Measurements from ENCODE around the gene SYT2. TPM values are rescaled to one million over a fixed set of nuclear protein-coding genes. Genes with fewer than 3 reads are reported as not detected.
"Not testable (repeated sequence)": the region's sequence is repeated elsewhere in the genome, so short reads cannot be mapped to it uniquely, and the experiment has no call there.

SYT2 gene
- total RNA-seq, 1 donor from 2014 or later = not detected

DNA sequence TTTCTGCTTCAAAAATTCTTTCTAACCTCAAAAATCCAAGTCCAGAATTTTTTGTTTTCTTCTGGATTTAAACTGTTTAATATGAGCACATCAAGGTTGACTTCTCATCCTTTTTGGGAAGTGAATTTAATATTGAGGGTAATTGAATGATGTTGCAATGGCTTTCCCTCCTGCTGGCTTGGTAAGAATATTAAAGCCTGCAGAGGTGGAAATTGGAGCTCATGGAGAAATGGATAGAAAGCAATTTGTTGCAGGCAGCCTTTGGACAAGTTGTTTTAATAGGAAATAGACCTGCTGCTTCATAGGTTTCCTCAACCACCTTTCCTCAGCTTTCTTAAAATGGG, 124.7 kb downstream of the SYT2 start:
- Mint-ChIP-seq H3K4me1 (ENCODE audit: low read depth) (peaks cover 3% of the 10 kb centered on the region), H3K27ac (no peak overlapping the region), H3K4me3 (ENCODE audit: low read depth) (no peak overlapping the region), H3K27me3 (ENCODE audit: low read depth) (no peaks in the 10 kb centered on the region), H3K9me3 (no peaks in the 10 kb centered on the region), H3K36me3 (ENCODE audit: low read depth) (no peaks in the 10 kb centered on the region)
- intact Hi-C loops (cut with micrococcal nuclease) = no loop called here
- no peak for DNase-seq (ENCODE audit: low spot score)

DNA sequence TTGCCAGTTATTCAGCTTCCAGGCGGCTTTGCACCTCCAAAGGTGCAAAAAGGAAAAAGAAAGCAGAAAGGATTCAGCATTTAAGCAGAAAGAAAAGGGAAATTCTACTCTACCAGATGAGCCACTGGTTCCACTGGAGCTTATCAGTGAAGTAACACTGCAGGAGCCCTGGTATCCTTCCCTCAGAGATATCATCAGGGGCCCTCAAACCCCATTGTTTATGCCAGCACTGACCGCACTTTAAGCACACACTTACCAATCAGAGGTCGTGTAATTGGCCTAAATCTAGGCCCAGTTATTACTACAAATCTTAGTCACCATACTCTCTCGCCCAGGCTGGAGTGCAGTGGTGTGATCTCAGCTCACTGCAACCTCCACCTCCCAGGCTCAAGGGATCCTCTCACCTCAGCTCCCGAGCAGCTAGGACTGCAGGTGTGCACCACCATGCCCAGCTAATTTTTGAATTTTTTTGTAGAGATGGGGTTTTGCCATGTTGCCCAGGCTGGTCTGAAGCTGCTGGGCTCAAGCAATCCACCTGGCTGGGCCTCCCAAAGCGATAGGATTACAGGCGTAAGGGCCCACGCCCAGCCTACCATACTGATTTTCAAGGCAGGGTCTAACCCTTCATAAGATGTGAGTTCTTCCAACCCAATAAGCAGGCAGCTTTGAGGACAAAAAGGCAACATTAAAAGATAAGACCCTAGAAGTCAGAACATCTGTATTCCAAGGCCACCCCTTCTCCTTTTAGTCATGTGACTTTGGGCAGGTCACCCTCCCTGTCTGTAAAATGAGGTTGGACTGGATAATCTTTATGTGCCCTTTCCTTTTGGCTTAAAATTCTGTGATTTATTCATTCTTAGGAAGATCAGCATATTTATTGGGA, 125.3 kb downstream of the SYT2 start:
- Mint-ChIP-seq H3K4me1 (ENCODE audit: low read depth) (peaks cover 3% of the 10 kb centered on the region), H3K4me3 (ENCODE audit: low read depth) (no peak overlapping the region), H3K27ac (no peak overlapping the region), H3K27me3 (ENCODE audit: low read depth) (no peaks in the 10 kb centered on the region), H3K9me3 (no peaks in the 10 kb centered on the region), H3K36me3 (ENCODE audit: low read depth) (no peaks in the 10 kb centered on the region)
- DNase-seq (ENCODE audit: low spot score) = no peak
- intact Hi-C loops (cut with micrococcal nuclease) = no loop called here

DNA sequence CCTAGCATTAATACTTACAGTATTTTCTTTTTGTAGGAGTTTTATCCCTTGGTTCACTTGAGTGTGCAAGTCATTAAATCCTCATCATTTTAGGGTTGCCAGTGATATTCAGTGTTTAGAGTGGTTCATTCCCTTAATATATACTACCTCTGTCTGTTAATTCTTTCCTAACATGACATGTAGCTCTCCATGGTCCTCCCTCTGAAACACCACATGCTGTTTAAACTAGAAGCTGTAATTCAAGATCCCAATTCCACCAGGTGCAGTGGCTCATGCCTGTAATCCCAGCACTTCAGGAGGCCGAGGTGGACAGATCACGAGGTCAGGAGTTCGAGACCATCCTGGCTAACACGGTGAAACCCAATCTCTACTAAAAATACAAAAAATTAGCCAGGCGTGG, 127.9 kb downstream of the SYT2 start:
- intact Hi-C loops (cut with micrococcal nuclease); H3K4me1 Mint-ChIP-seq (ENCODE audit: low read depth); DNase-seq (ENCODE audit: low spot score); H3K27me3 Mint-ChIP-seq (ENCODE audit: low read depth); H3K27ac Mint-ChIP-seq; H3K4me3 Mint-ChIP-seq (ENCODE audit: low read depth); H3K36me3 Mint-ChIP-seq (ENCODE audit: low read depth); H3K9me3 Mint-ChIP-seq: not testable (repeated sequence)

DNA sequence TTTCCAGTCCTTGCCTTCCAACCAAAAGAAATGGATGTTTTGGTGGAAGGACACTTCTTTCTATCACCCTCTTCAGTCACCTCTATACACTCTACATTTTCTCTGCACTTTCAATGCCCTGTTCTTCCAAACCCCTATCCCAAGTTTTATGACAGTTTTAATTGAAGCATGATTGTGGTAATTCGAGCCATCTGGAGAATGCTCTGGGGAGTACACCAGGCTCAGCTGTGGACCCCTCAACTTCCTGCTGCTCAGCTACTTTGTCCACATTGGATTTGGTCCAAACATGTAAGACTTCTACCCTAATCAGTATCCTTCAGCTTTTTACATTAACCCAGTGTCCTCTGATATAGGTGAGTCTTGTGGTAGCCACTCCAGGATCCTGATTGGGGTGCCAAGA, 129.6 kb downstream of the SYT2 start:
- no peak overlapping the region for H3K27ac Mint-ChIP-seq
- no peaks in the 10 kb centered on the region for H3K36me3 Mint-ChIP-seq (ENCODE audit: low read depth)
- DNase-seq (ENCODE audit: low spot score) = no peak
- intact Hi-C loops (cut with micrococcal nuclease) = no loop called here
- no peaks in the 10 kb centered on the region for H3K27me3 Mint-ChIP-seq (ENCODE audit: low read depth)
- H3K9me3 Mint-ChIP-seq = no peaks in the 10 kb centered on the region
- H3K4me3 Mint-ChIP-seq (ENCODE audit: low read depth) = no peak overlapping the region
- H3K4me1 Mint-ChIP-seq (ENCODE audit: low read depth) = peaks cover 2% of the 10 kb centered on the region

DNA sequence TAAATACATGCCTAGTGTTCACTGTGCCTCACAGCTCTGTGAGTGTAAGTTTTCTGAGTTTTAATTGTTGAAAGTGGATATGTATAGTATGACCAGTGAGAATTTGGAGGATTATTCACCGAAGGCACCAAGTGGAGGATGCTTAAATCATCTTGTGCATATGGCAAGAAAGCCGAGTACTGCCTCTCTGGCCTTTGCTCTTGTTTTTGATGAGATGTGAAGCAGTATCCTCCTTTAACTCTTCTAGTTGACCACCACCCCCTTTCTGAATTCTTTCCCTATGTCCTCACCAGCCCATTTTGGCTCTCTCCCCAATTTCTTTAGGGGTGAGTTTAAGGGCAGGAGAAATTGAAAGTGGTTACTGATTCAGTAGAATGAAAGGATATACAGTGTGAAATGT, 130.4 kb downstream of the SYT2 start:
- no peaks in the 10 kb centered on the region for H3K9me3 Mint-ChIP-seq
- no peaks in the 10 kb centered on the region for H3K27me3 Mint-ChIP-seq (ENCODE audit: low read depth)
- H3K36me3 Mint-ChIP-seq (ENCODE audit: low read depth) = no peaks in the 10 kb centered on the region
- H3K4me3 Mint-ChIP-seq (ENCODE audit: low read depth) = no peak overlapping the region
- H3K4me1 Mint-ChIP-seq (ENCODE audit: low read depth) = peaks cover 2% of the 10 kb centered on the region
- no peak for DNase-seq (ENCODE audit: low spot score)
- H3K27ac Mint-ChIP-seq = no peak overlapping the region
- intact Hi-C loops (cut with micrococcal nuclease) = loop anchor here (10.0 kb wide), 1 partner anchor 115 kb away; no protein-coding TSS in a partner anchor

DNA sequence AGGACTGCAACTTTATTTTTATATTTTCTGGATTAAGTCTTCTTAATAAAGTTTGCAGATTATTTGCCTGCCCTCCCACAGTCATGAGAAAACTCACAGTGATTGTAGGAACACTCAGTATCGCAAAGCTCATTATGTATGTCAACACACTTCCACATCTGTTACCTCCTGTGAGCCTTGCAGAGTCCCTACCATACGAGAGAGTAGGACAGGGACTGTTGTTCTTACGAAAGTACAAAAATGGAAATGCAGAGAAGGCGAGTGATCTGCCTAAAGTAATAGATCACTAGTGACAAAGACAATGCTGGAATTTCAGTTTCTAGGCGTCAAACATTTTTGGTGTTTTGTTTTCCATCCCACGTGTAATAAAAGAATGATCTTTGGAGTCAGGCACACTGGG, 131.7 kb downstream of the SYT2 start:
- no peak overlapping the region for H3K4me3 Mint-ChIP-seq (ENCODE audit: low read depth)
- no peaks in the 10 kb centered on the region for H3K27me3 Mint-ChIP-seq (ENCODE audit: low read depth)
- DNase-seq (ENCODE audit: low spot score) = no peak
- H3K27ac Mint-ChIP-seq = no peak overlapping the region
- H3K9me3 Mint-ChIP-seq = no peaks in the 10 kb centered on the region
- intact Hi-C loops (cut with micrococcal nuclease) = loop anchor here (10.0 kb wide), 1 partner anchor 114 kb away; no protein-coding TSS in a partner anchor
- peaks cover 2% of the 10 kb centered on the region for H3K4me1 Mint-ChIP-seq (ENCODE audit: low read depth)
- H3K36me3 Mint-ChIP-seq (ENCODE audit: low read depth) = no peaks in the 10 kb centered on the region

DNA sequence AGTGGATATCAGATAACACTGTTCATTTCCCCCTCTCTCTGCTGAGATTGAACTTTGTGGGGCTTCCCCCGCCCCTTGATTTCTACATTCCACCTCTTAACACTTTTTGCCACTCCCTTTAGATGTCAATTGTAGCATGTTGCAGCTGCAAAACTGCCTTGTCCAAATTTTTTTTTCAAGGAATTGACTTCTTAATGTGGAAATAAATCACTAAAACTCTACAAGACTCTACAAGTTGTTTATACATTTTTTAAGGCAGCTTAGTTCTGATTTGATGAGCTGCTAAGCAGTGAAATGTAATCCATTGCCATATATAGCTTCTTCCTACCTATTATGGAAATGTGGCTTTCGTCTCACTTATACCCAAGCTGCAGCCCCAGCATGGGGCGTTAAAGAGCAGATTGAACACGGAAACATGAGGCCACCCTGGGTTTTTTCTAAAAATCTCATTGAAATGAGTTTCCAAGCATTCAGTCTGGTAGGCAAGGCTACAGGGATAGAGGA, 132.2 kb downstream of the SYT2 start:
- intact Hi-C loops (cut with micrococcal nuclease) = loop anchor here (10.0 kb wide), 1 partner anchor 113 kb away; no protein-coding TSS in a partner anchor
- Mint-ChIP-seq H3K9me3 (no peaks in the 10 kb centered on the region), H3K27ac (no peak overlapping the region), H3K27me3 (ENCODE audit: low read depth) (no peaks in the 10 kb centered on the region), H3K4me3 (ENCODE audit: low read depth) (no peak overlapping the region), H3K36me3 (ENCODE audit: low read depth) (no peaks in the 10 kb centered on the region), H3K4me1 (ENCODE audit: low read depth) (peaks cover 2% of the 10 kb centered on the region)
- no peak for DNase-seq (ENCODE audit: low spot score)

DNA sequence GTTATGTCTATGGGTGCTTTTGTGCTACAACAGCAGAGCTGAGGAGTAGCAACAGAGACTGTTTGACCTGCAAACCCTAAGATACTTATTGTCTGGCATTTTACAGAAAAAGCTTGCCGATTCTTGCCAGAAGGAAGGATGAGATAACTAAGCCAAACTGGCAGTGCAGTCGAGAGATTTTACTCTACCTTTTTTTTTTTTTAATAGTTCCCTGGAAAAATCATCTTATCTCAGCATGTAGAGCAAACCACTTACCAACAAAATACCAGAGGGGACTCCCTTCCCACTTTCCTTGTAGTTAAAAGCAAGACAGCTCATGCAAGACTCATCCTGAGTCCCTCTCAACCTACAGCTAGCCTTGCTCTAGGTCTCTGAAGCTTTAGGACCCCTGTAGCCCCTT, 132.9 kb downstream of the SYT2 start:
- DNase-seq (ENCODE audit: low spot score) = no peak
- H3K4me3 Mint-ChIP-seq (ENCODE audit: low read depth) = no peak overlapping the region
- intact Hi-C loops (cut with micrococcal nuclease) = loop anchor here (10.0 kb wide), 1 partner anchor 113 kb away; no protein-coding TSS in a partner anchor
- no peaks in the 10 kb centered on the region for H3K36me3 Mint-ChIP-seq (ENCODE audit: low read depth)
- H3K4me1 Mint-ChIP-seq (ENCODE audit: low read depth) = peaks cover 2% of the 10 kb centered on the region
- no peaks in the 10 kb centered on the region for H3K27me3 Mint-ChIP-seq (ENCODE audit: low read depth)
- no peaks in the 10 kb centered on the region for H3K9me3 Mint-ChIP-seq
- H3K27ac Mint-ChIP-seq = no peak overlapping the region

DNA sequence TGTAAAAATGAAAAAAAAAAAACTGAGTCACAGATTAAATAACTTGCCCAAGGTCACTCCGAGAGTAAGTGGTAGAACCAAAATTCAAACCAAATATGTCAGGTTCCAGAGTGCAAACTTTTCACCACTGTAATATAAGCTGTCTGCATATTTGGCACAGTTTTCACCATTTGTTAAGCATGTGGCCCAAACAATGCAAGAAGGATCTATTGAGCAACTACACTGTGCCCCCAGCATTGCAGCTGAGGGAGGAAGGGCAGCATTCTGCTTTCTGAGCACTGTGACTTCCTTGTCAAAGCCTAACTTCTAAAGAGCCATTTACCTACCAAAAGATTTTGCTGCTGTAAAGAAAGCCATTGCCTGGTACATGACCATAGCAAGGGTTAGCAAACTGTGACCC, 133.4 kb downstream of the SYT2 start:
- no peak overlapping the region for H3K4me3 Mint-ChIP-seq (ENCODE audit: low read depth)
- no peaks in the 10 kb centered on the region for H3K27me3 Mint-ChIP-seq (ENCODE audit: low read depth)
- peaks cover 2% of the 10 kb centered on the region for H3K4me1 Mint-ChIP-seq (ENCODE audit: low read depth)
- no peaks in the 10 kb centered on the region for H3K36me3 Mint-ChIP-seq (ENCODE audit: low read depth)
- intact Hi-C loops (cut with micrococcal nuclease) = loop anchor here (10.0 kb wide), 1 partner anchor 112 kb away; no protein-coding TSS in a partner anchor
- H3K27ac Mint-ChIP-seq = no peak overlapping the region
- DNase-seq (ENCODE audit: low spot score) = no peak
- no peaks in the 10 kb centered on the region for H3K9me3 Mint-ChIP-seq

DNA sequence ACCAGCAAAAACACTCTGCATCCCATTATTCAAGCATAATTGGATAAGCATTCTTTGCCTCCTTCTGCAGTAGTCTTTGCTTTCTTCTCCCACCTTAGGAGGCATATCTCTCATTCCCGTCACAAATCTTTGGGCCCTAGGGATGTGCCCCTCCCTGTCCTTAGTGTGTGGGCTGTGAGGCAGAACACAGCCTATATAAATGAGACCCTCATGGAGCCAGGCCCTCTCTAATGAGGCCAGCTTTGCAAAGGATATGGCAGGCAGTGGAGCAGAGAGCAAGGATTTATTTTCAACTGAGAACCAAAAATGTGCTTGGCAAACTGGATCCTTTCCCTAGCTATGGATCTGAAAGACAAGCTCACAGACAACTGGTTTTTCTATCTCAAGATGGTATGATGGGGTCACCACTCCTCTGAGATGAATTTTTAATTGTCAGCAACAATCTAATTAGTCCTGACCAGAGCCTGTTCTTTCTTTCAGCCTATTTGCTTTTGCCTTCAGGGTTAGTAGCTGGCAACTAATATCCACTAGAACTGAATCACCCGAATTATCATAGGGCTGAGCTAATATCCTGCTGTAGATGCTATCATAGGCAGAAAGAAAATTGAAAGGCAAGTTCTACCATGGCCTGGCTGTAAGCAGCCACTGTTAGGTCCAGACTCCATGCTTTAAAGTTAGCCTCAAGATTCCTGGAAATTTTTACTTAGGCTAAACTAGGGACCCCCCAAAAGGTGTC, 134.2 kb downstream of the SYT2 start:
- Mint-ChIP-seq H3K4me1 (ENCODE audit: low read depth) (peaks cover 2% of the 10 kb centered on the region), H3K27me3 (ENCODE audit: low read depth) (no peaks in the 10 kb centered on the region), H3K9me3 (no peaks in the 10 kb centered on the region), H3K27ac (no peak overlapping the region), H3K4me3 (ENCODE audit: low read depth) (no peak overlapping the region), H3K36me3 (ENCODE audit: low read depth) (no peaks in the 10 kb centered on the region)
- no peak for DNase-seq (ENCODE audit: low spot score)
- intact Hi-C loops (cut with micrococcal nuclease) = loop anchor here (10.0 kb wide), 1 partner anchor 111 kb away; no protein-coding TSS in a partner anchor

DNA sequence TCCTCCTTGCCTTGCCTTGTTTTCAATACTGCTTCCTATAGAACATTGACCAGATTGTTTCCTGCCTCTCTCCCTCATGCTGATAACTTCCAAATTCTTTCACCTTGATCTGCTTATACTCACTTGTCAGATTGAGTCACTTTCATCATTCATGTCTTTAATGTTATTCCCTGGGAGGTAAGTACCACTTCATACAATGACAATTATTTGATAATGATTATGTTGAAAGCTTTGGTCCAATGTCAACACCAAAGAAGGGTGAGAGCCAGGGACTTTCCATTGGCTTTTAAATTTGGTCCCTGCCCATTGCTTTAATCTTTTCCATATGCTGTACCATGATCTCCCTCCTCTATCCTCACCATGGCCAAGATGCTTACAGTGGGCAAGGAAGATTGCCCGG, 137.4 kb downstream of the SYT2 start:
- Mint-ChIP-seq H3K4me1 (ENCODE audit: low read depth) (peaks cover 2% of the 10 kb centered on the region), H3K36me3 (ENCODE audit: low read depth) (peaks cover 4% of the 10 kb centered on the region), H3K9me3 (no peaks in the 10 kb centered on the region), H3K27ac (no peak overlapping the region), H3K27me3 (ENCODE audit: low read depth) (no peaks in the 10 kb centered on the region), H3K4me3 (ENCODE audit: low read depth) (no peak overlapping the region)
- intact Hi-C loops (cut with micrococcal nuclease) = loop anchor here (5.0 to 10.0 kb wide), 2 partner anchors 71 to 108 kb away; no protein-coding TSS in a partner anchor
- DNase-seq (ENCODE audit: low spot score) = no peak

DNA sequence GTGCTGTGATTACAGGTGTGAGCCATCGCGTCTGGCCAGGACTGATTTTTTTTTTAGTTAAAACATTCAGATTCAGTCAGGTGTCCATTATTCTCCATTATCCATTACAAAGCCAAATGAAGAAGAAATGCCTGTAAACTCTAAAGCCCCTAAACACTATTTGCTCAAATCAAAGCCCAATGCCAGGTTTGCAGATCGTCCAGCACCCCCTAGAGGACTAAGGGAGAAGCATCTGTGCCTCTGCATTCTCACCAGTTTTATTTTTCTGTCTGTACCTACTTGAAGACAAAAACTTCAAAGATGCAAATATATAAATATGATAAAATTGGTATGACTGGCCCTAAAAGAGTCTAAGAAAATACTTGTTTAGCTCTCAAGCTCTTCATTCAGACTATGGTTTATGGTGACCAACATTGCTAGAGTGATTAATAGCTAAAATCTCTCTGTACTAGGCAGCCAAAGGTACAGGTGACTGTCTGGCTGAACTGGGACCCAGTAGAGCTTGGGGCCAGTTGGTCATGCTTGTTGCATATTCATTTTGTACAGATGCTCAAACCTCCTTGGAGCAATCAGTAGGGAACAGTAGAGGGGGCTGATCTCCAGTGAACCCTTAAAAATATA, 138.4 kb downstream of the SYT2 start:
- intact Hi-C loops (cut with micrococcal nuclease) = loop anchor here (5.0 to 10.0 kb wide), 2 partner anchors 70 to 107 kb away; no protein-coding TSS in a partner anchor
- Mint-ChIP-seq H3K27ac (no peak overlapping the region), H3K4me1 (ENCODE audit: low read depth) (peaks cover 7% of the 10 kb centered on the region), H3K27me3 (ENCODE audit: low read depth) (no peaks in the 10 kb centered on the region), H3K4me3 (ENCODE audit: low read depth) (no peak overlapping the region), H3K36me3 (ENCODE audit: low read depth) (peaks cover 12% of the 10 kb centered on the region), H3K9me3 (no peaks in the 10 kb centered on the region)
- no peak for DNase-seq (ENCODE audit: low spot score)

Measured in activated T-helper 2 cell treated with anti-CD3 and anti-CD28 coated beads, Interferon-gamma antibody, Interleukin-2, Interleukin-4, amounts not matched to agents 10 μg/mL and 5 μg/mL and 100 μg/mL, durations not matched to agents 14 hours and 24 hours and 36 hours (primary cell).